SKM-1 treated with dmso at 0.1 percent for 144 hours (cell line): ENCODE measurements around the gene SLC25A43.
A peak's percentile ranks its signal among the peaks of the same experiment; 100 is the strongest.
"Not testable (repeated sequence)": the region's sequence is repeated elsewhere in the genome, so short reads cannot be mapped to it uniquely, and the experiment has no call there.

Experiments used
- DNase-seq: peaks from one replicate; lab custom pipeline; 2025; ENCODE audit not compliant: unreplicated experiment; lab: John Stamatoyannopoulos, UW

The SLC25A43 gene

GRCh38 chrX:119398974-119399771 is at the start of gene SLC25A43:
Gene SLC25A43, plus strand, starts transcription at chrX:119399336. Its CDS starts 68 bp downstream, at chrX:119399404.
- DNase-seq, result peak; percentile 19

- DNase-seq, result no peak
Observed at GRCh38 chrX:119359618-119360382, 39.3 kb upstream of the SLC25A43 start.

GRCh38 chrX:119361451-119361850 is 37.7 kb upstream of the SLC25A43 start:
- DNase-seq, result not testable (repeated sequence)

- not testable (repeated sequence) for DNase-seq
Observed at GRCh38 chrX:119362074-119362473, 37.1 kb upstream of the SLC25A43 start.

- no peak for DNase-seq
Observed at GRCh38 chrX:119363391-119363790, 35.7 kb upstream of the SLC25A43 start.

GRCh38 chrX:119371861-119372260 is 27.3 kb upstream of the SLC25A43 start:
- DNase-seq, result not testable (repeated sequence)

GRCh38 chrX:119374736-119375135 is 24.4 kb upstream of the SLC25A43 start:
- no peak for DNase-seq

- no peak for DNase-seq
Observed at GRCh38 chrX:119375561-119375960, 23.6 kb upstream of the SLC25A43 start.

GRCh38 chrX:119376312-119376711 is 22.8 kb upstream of the SLC25A43 start:
- DNase-seq, result no peak

- no peak for DNase-seq
Observed at GRCh38 chrX:119381349-119381944, 17.7 kb upstream of the SLC25A43 start.

- no peak for DNase-seq
Observed at GRCh38 chrX:119382606-119383005, 16.5 kb upstream of the SLC25A43 start.

GRCh38 chrX:119386685-119387084 is 12.5 kb upstream of the SLC25A43 start:
- DNase-seq, result not testable (repeated sequence)

- not testable (repeated sequence) for DNase-seq
Observed at GRCh38 chrX:119387426-119387825, 11.7 kb upstream of the SLC25A43 start.

GRCh38 chrX:119389214-119389613 is 9.9 kb upstream of the SLC25A43 start:
- no peak for DNase-seq

GRCh38 chrX:119389871-119390501 is 9.2 kb upstream of the SLC25A43 start:
- DNase-seq, result no peak

GRCh38 chrX:119391279-119391678 is 7.9 kb upstream of the SLC25A43 start:
- DNase-seq, result no peak

GRCh38 chrX:119393144-119393543 is 6.0 kb upstream of the SLC25A43 start:
- no peak for DNase-seq

GRCh38 chrX:119398587-119398973 is 556 bp upstream of the SLC25A43 start:
- no peak for DNase-seq

GRCh38 chrX:119399772-119400101 is 601 bp downstream of the SLC25A43 start:
- no peak for DNase-seq

- no peak for DNase-seq
Observed at GRCh38 chrX:119401569-119401968, 2.4 kb downstream of the SLC25A43 start.

- DNase-seq, result no peak
Observed at GRCh38 chrX:119402588-119402987, 3.5 kb downstream of the SLC25A43 start.
